Measurements from ENCODE around the gene CD84. TPM values are rescaled to one million over a fixed set of nuclear protein-coding genes. Genes with fewer than 3 reads are reported as not detected.

CD84 gene
- total RNA-seq, 1 experiment from 2014 or later = not detected

GRCh38 chr1:160492617-160493016, 86.7 kb downstream of the CD84 start:
- H3K27me3 ChIP-seq (replicated peaks; ENCODE audit: insufficient read depth, low read depth, low read length, poor library complexity) = no peaks in the 10 kb centered on the region
- no peak for TF ChIP-seq EZH2 (IDR thresholded peaks at IDR 0.05; ENCODE audit: borderline replicate concordance, low read depth, low read length, poor library complexity, severe bottlenecking)
- H3K9me3 ChIP-seq (ENCODE audit: low read depth, low read length, poor library complexity, severe bottlenecking) = no peaks in the 10 kb centered on the region
- no TSS peak for BruUV-seq (replicated peaks)
- no peaks in the 10 kb centered on the region for H3K36me3 ChIP-seq (ENCODE audit: insufficient read depth, low read length, poor library complexity, severe bottlenecking)
- H3K4me3 ChIP-seq (ENCODE audit: low read depth, low read length, poor library complexity, severe bottlenecking) = no peak overlapping the region
- H3K27ac ChIP-seq (ENCODE audit: low read depth, low read length, poor library complexity, severe bottlenecking) = no peak overlapping the region
- intact Hi-C loops (cut with micrococcal nuclease; ENCODE audit: unreplicated experiment) = no loop called here
- no peak for DNase-seq (ENCODE audit: low spot score)
- ChIA-PET POLR2A (ENCODE audit: low non-redundant PET) (no interaction called here), CTCF (no interaction called here)
- H3K4me1 ChIP-seq (ENCODE audit: insufficient read depth, low read length, poor library complexity, severe bottlenecking) = no peaks in the 10 kb centered on the region

DNA sequence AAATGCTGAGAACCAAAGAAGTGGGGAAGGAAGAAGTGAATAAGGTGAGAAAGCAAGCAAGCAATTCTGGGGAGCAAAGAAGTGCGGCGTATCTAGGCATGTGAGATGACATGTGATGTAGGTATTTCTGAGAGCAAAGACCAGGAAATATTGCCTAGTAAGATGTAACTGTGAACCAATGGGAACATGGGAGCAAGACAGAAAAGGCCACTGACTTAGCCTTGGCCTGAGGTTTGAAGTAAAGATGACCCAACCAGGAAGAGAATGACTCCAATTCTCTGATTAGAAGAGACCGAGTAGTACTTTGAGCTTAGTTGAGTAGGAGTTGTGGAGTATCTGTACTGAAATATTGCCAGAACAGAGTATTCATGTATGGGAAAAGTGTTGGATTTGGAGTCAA, 87.3 kb downstream of the CD84 start:
- BruUV-seq (replicated peaks) = no TSS peak

More for the DNA sequence above, 87.3 kb downstream of the CD84 start:
- H3K4me3 ChIP-seq (ENCODE audit: low read depth, low read length, poor library complexity, severe bottlenecking) = no peak overlapping the region
- TF ChIP-seq, protein P1, sequence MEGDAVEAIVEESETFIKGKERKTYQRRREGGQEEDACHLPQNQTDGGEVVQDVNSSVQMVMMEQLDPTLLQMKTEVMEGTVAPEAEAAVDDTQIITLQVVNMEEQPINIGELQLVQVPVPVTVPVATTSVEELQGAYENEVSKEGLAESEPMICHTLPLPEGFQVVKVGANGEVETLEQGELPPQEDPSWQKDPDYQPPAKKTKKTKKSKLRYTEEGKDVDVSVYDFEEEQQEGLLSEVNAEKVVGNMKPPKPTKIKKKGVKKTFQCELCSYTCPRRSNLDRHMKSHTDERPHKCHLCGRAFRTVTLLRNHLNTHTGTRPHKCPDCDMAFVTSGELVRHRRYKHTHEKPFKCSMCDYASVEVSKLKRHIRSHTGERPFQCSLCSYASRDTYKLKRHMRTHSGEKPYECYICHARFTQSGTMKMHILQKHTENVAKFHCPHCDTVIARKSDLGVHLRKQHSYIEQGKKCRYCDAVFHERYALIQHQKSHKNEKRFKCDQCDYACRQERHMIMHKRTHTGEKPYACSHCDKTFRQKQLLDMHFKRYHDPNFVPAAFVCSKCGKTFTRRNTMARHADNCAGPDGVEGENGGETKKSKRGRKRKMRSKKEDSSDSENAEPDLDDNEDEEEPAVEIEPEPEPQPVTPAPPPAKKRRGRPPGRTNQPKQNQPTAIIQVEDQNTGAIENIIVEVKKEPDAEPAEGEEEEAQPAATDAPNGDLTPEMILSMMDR (conservative IDR thresholded peaks at IDR 0.05; ENCODE audit: low read depth, low read length) = no peak
- TF ChIP-seq EZH2 (IDR thresholded peaks at IDR 0.05; ENCODE audit: borderline replicate concordance, low read depth, low read length, poor library complexity, severe bottlenecking) = no peak
- CTCF ChIA-PET = no interaction called here
- POLR2A ChIA-PET (ENCODE audit: low non-redundant PET) = no interaction called here
- H3K27ac ChIP-seq (ENCODE audit: low read depth, low read length, poor library complexity, severe bottlenecking) = no peak overlapping the region
- DNase-seq (ENCODE audit: low spot score) = no peak
- H3K36me3 ChIP-seq (ENCODE audit: insufficient read depth, low read length, poor library complexity, severe bottlenecking) = no peaks in the 10 kb centered on the region
- no peaks in the 10 kb centered on the region for H3K27me3 ChIP-seq (replicated peaks; ENCODE audit: insufficient read depth, low read depth, low read length, poor library complexity)
- no peaks in the 10 kb centered on the region for H3K4me1 ChIP-seq (ENCODE audit: insufficient read depth, low read length, poor library complexity, severe bottlenecking)
- intact Hi-C loops (cut with micrococcal nuclease; ENCODE audit: unreplicated experiment) = no loop called here
- no peaks in the 10 kb centered on the region for H3K9me3 ChIP-seq (ENCODE audit: low read depth, low read length, poor library complexity, severe bottlenecking)

Other genes starting within 250 kb of the CD84 start
- gene COPA, start 236.2 kb downstream of the CD84 start, total RNA-seq (2021) = 134 and 166 TPM in 2 replicates
- 58.0 and 64.6 TPM in 2 replicates for gene NCSTN, start 236.1 kb downstream of the CD84 start, total RNA-seq (2021)
- gene NHLH1, start 212.4 kb downstream of the CD84 start, total RNA-seq (2021) = 0.43 and 0.55 TPM in 2 replicates
- gene VANGL2, start 178.9 kb downstream of the CD84 start, total RNA-seq (2021) = 20.9 and 22.7 TPM in 2 replicates
- gene SLAMF6, start 56.2 kb downstream of the CD84 start, total RNA-seq (2021) = not detected in 2 replicates
- gene SLAMF1, start 67.5 kb upstream of the CD84 start, total RNA-seq (2021) = 1.1 and 2.2 TPM in 2 replicates
- not detected in 2 replicates for gene CD48, start 132.3 kb upstream of the CD84 start, total RNA-seq (2021)
- gene SLAMF7, start 159.8 kb upstream of the CD84 start, total RNA-seq (2021) = not detected in 2 replicates
- gene LY9, start 216.7 kb upstream of the CD84 start, total RNA-seq (2021) = not detected in 2 replicates